SIG-M5 treated with dmso at 0.1 percent for 504 hours (cell line): ENCODE results near the gene ANKIB1.

Experiments
- DNase-seq: peaks from one replicate; lab custom pipeline; 2025; ENCODE audit not compliant: unreplicated experiment; lab: John Stamatoyannopoulos, UW

The ANKIB1 gene

DNA sequence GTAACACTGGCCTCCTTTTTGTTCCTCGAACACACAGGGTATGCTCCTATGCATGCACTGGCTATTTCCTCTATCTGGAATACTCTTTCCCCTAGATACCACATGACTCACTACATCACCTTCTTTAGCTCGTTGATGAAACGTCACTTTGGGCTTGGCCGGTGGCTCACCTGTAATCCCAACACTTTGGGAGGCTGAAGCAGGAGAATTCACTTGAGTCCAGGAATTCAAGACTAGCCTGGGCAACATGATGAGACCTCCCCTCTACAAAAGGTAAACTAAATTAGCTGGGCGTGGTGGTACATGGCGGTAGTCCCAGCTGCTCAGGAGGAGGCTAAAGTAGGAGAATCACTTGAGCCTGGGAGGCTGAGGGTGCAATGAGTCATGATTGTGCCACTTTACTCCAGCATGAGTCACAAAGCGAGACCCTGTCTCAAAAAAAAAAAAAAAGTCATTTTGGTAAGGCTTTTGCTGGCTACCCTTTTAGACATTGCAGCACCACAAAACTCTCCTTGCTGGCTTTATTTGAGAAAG is 14.5 kb downstream of the ANKIB1 start:
- no peak for DNase-seq

DNA sequence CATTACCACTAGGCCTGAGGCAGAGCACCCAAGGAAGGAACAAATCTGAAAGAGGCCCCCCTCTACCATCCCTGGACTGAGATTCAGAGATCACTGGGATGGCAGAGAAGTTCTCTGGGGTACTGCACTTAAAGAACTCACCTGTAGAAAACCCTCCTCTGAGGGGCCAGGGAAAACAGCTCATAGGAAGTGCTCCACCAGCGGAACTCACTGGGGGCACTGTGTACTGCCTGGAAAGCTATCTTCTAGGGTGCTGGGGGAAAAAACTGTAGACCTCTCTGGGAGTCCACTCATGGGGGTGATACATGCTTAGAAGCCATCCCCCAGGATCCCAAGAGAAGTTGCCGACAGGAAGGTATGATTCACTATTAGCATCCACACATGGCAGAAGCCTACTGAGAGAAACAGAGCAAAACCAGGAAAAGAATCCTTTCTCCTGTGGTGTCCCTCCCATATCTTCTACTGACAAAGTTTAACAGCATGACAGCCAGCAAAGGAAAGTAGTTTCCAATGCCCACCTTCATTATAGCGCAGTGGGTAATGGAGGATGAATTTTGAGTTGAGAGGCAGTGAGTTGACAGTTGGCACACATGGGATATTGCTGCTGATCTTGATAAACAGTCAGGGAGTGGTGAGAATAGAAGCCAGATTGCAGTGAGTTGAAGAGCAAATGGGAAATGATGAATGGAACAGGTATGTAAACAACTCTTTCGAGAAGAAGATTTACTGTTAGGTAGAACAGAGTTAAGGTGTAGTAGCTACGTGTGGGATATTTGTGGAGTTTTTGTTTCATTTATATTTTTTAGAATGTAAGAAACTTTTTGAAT is 20.9 kb downstream of the ANKIB1 start:
- no peak for DNase-seq

DNA sequence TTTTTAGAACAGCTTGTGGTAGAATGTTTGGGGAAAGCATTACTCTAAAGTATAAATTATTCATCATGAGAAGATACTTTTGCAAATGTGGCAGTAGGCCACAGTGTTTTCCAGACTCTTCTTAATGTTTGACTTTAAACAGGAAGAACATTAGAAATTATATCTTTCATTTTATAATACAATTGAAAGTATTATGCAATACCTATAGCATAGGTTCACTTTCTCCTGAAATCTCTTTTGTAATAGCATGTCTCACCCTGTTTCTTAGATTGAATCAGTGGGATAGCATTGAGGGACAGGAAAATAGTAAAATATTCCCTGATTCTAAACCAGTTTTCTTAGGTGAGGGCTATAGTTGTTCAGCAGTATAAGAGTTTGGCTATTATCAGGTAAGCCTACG is 23.1 kb downstream of the ANKIB1 start:
- DNase-seq, result no peak

DNA sequence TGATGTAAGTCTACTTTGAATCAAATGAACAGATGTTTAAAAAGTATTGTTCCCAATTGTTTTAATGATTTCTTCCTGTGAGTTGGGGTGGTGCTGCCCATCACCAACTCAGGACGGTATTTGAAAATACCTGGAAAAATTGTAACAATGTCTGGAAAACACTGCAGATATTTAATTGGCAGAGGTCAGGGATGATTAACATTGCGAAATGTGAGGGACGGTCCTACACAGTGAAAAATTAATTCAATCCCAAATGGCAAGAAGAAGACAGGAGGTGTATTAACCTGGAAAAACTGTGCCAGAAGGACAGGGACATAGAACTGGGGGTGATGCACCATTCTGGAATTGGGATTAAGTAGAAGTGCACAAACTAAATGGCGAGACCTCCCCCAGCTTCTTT is 29.6 kb downstream of the ANKIB1 start:
- no peak for DNase-seq

DNA sequence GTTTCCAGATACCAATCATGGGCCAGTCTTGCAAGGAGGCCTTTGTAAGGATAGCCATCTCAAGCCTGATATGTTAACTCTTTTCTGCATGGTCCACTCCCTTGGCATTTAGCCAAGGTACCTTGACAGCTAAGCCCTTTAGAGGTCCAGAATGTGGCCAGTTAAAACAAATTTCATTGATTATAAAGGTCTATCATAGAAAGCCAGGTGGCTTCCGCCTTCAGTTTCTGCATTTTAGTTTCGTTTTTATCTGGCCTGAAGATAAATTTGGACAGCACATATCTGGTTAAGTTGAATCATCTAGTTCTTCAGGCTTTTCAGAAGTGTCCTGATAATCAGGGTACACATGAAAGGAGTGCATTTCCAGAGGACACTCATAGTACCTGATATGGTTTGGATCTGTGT is 30.7 kb downstream of the ANKIB1 start:
- no peak for DNase-seq

DNA sequence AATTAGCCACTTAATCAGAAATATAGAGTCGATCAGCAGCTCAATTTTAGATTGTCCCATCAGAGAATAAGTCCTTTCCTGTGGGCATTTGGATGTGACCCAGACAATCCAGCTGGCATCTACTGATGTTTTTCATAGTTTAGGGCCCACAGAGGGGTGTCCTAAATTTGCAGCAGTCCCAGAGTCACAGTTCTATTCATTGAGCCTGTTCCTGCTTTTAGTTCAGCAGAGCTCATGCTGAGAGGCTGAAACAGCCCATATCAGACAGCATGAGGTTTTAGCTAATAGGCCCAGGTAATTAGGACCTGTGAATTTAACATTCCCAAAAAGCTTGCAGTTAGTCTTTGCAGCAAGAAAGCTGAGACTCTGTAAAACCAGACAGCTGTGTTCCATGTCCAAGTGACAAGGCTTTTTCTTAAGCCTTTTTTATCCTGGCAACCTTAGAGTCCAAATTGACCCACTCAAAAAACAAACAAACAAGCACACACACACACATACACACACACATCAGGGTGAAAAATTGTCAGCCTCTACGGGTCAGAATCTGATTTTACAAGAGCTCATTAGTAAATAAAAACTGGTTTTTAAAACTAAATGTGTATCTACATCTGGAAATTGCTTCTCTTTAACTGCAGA is 33.7 kb downstream of the ANKIB1 start:
- no peak for DNase-seq

DNA sequence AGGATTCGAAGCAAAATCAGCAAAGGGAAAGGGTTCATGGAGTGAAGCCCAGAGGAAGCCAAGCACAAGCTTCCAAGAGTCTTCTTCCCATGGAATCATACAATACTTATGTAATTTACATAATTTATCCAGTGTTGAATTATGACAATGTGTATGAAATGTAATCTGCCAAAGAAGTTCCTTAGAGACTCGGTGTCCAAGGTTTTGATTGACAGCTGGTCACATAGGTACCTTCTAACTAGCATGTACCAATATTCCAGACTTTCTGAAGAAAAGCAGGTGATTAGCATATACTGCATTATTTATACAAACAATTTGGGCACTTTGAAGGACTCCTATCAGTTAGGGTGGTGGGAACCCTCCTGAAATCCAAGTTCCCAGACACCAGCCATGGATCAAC is 35.3 kb downstream of the ANKIB1 start:
- no peak for DNase-seq

DNA sequence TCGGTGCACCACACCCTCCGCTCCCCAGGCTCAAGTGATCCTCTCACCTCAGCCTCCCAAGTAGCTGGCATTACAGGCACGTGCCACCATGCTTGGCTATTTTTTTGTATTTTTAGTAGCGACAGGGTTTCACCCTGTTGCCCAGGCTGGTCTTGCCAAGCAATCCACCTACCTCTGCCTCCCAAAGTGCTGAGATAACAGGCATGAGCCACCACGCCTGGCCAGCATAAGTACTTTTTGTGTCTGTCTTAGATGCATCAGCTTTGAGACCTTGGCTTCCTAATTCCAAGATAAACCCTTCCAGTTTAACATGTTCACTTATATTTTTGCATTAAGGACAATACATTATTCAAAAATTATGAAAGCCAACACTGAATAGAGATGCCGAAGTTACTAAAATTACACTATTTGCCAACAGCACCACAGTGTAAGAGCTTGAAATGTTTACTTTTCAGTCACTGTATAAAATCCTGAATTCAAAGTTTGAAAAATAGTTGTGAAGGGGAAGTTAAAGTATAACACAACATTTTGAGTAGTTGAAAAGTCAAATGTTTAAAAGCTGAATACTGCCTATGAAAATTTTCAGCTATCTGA is 36.5 kb downstream of the ANKIB1 start:
- DNase-seq, result no peak

DNA sequence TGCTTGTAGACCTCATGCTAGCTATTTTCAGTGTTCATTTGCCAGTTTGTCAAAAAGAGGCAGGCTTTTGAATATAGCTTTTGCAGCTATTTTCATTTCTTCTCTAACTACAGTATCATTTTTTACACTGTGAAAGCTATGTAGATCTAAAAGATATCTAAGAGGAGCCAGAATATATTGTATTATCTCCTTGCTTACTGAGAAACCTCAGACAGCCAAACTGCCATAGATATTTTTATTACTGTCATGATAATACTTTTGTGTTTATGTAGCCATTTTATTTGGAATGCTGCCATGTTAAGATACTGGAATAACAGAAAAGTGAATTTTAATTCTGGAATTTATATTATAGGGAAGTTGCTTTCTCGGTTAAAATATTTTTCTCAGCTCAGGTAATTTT is 37.2 kb downstream of the ANKIB1 start:
- no peak for DNase-seq

DNA sequence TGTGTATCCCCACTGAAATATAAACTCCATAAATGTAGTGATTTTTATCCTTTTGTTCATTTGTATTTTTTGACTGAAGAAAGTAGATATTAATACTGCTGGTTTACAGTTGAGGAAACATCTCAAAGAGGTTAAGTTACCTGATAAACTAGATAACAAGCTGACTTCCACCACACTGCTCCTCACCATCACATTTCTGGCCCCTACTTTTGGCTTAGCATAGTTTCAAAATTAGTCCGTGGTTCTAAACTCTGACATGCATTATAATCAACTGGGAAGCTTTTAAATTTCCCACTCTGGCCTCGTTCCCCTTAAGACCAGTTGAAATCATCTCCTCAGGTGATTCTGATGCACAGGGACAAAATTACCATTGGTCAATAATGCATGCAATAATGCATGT is 43.5 kb downstream of the ANKIB1 start:
- DNase-seq, result no peak

DNA sequence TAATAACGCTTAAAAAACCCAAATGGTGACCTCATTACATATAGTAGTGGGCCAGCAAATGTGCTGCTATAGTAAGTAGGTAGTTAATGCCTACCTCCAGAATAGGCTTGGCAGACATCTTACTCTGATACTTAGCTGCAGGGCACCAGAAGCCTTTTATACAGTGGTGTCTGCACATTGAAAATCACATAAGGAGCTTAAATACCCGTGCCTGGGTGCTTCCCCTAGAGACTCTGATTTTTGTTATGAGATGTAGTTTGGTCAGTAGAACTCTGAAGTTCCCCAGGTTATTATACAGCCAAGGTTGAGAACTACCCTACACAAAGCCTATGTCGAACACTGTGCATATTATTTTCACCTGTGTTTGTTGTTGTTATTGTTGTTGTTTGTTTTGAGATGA is 47.2 kb downstream of the ANKIB1 start:
- DNase-seq, result no peak

DNA sequence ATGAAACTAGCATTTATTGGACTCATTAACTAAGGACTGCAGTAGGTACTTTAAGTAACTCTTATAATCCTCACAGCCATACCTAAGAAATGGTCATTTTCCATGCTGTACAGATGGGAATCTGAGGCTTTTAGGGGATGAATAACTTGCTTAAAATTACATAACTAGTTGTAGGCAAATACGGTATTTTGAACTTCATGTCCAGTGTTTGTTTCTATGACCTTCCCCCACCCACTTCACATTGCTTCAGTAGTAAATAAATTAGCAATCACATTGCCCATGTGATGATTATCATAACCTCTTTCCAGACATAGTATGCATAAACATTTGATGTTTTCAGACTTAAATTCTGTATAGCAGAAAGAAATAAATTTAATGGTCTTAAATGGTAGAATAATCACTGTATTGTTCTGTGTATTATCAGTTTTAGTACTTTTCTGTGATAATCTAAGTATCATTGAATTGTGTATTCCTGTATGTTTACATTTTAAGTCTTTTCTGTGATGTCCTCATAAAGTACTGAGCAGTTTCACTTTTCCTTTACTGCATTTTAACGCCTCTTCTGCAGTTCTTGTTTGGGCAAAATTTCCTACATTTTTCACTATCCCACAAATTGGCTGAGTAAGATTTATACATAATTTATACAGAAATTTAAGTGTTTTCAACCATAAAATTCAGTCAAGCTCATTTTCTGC is 48.3 kb downstream of the ANKIB1 start:
- no peak for DNase-seq

DNA sequence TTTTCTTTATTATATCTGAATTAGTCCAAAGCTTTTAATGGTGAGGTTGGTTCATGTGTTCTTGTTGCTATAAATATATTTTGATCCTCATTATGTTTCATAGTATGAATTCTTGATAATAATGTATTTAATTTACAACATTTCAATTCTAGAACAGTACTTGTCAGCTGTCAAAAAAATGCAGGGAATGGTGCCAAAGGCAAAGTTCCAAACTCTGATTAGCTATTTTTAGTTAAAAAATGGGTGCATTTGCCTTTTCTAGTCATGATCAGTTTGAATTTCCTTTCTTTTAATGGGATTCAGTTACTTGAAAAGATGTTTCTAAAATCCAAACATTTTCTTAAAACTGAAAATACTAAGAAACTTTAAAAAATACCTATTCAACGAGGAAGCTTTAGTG is 49.6 kb downstream of the ANKIB1 start:
- DNase-seq, result no peak

DNA sequence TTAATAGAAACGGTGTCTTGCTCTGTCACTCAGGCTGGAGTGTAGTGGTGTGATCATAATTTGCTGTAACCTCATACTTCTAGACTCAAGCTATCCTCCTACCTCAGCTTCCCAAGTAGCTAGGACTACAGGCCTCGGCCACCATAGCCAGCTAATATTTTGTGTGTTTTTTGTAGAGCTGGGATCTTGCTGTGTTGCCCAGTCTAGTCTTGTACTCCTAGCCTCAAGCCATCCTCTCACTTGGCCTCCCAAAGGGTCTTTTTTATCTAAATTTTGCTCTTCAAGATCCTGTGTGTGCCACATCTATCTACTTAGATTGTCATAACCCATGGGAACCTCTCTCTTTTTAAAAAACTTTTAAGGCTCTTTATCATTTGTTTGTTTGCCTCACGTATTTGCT is 50.5 kb downstream of the ANKIB1 start:
- no peak for DNase-seq

DNA sequence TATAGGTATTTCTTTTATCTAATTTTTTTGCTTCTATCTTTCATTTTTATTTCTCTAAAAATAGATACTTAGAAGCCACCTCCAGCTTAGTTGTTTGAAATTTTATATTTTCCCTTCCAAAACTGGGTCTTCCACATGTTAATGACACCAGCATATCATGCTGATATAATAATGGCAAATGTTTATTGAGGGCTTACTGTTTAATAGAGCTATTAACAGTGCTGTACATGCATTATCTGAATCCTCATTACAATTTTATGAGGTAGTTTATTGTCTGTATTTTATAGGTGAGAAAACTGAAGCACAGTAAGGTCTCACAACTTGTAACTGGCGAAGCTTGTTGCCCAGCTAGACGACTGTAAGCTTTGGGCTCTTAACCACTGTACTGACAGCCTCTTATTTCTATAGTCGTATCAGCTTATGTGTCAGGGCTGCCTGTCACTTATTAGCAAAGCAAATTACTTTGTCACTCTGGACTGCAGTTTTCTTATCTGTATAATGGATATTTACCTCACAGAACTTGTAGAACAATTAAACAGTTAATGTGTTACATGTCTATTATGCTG is 51.2 kb downstream of the ANKIB1 start:
- no peak for DNase-seq

DNA sequence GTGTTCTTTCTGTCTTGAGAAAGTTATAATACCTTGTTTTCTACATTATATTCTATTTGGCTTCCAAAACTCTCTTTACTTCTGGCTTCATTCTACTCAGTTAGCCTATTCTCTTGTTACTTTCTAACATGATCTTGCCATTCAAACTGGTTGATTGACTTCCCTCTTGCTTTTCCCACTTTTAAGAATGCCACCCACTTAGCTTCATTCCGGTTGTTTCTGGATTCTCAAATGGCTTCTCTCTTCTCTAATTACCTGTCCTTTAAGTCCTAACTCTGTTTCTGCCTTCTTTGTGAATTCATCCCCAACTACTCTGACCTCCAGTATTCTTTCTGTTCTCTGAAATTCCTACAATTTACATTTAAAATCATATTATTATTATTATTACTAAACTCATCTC is 52.0 kb downstream of the ANKIB1 start:
- no peak for DNase-seq

DNA sequence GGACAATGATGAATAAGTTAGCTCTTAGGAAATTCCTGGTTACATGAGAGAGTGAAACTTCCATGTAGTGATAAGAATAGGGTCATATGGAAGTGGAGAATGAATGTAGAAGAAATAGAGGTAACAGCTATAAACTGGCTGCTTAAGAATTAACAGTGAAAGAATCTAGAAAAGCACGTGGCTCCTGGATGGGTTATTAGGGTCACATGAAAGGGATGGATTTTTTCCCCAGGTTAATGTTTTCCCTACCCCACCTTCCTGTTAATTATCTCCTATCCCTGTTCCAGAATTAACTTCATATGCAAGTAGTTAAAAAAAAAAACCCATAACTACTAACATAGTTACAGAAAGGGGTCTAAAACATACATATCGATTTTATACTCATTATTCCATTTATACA is 58.0 kb downstream of the ANKIB1 start:
- DNase-seq, result no peak

DNA sequence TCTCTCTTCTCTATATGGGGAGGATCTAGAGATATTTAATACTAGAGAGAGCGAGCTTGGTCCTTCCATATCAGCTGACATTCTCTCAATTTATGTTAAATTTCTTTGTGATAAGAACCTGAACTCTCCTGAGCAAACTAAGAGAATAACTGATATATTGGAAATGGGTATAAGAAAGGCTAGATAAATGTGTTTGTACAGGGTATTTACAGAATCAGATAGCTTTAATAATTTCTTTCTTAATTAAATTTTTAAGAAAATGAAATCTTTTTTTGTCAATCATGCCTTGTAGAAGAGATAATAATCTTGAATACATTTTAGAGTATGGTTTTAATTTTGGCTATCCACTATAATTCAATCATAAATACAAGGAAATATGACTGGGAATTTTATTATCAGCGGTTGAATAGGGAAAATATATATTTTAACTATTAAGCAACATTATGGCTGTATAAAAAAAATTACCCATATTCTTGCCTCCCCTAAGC is 58.7 kb downstream of the ANKIB1 start:
- no peak for DNase-seq

DNA sequence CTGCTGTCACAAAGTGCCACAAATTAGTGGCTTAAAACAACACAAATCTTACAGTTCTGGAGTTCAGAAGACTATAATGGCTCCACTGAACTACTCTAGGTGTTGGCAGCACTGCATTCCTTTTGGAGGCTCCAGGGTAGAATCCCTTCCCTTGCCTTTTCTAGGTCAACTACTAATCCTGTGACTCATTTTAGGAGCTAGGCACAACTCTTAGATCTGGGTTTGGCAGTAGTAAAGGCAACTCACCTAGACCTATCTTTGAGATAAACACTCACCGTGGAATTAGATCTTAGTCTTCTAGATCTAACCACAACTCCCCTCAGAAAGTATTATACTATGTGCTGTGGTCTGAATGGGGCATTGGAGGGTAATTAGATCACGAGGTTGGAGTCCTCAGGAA is 60.4 kb downstream of the ANKIB1 start:
- no peak for DNase-seq

DNA sequence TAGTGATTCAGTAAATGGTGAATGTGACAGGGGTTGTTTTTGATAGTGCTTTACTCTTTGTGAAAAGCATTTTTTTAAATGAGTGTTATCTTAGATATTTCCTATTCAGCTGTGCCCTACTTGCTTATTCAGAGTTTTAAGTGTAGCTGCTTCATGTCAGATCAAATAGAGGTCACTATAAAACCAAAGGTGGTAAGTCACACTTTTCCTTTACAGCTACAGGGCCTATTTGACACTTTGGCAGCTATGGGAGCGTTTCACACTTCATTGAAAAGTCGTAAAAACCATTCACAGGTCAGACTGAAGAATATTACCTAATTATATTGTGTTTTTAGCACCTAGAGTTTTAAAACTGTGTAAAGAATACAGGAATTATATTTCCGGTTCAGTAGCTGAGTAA is 67.3 kb downstream of the ANKIB1 start:
- no peak for DNase-seq

DNA sequence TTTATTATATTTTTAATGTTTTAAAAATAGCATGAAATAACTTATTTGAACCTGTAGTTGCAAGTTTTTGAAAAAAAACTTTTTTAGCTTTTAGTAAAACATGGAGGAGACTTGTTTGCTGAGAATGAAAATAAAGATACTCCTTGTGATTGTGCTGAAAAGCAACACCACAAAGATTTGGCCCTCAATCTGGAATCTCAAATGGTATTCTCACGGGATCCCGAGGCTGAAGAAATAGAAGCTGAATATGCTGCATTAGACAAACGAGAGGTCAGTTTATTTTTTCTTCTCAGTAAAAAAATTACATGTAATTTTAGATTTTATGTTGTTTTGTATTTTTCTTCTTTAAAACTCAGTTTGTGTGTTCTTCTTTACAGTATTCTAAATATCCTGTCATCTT is 73.5 kb downstream of the ANKIB1 start:
- DNase-seq, result no peak
